ENCODE data around the gene STAM.
"Not testable (repeated sequence)": the region's sequence is repeated elsewhere in the genome, so short reads cannot be mapped to it uniquely, and the experiment has no call there.

The STAM gene

GRCh38 chr10:17643755-17644484 is at the start of gene STAM:
Gene STAM, plus strand, starts transcription at chr10:17644151. Its CDS starts 189 bp downstream, at chr10:17644340.
- peak; percentile 92 for DNase-seq

DNA sequence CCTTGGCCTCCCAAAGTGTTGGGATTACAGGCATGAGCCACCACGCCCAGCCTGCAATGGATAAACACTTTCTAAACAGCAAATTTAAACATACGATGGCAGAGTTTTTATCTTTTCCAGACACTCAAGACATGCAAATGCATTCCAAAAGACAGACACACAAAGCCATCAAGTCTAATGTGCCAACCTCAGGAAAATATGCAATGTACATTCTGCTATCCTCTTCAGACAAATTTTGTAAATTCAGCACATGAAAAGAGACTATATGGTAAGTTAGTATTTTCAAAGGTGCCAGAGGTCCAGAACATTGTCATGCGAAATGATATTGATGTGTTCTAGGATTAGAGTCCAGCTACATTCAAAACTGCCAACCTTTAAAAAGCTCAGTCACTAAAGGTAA is 46.6 kb upstream of the STAM start:
- no peak for DNase-seq

DNA sequence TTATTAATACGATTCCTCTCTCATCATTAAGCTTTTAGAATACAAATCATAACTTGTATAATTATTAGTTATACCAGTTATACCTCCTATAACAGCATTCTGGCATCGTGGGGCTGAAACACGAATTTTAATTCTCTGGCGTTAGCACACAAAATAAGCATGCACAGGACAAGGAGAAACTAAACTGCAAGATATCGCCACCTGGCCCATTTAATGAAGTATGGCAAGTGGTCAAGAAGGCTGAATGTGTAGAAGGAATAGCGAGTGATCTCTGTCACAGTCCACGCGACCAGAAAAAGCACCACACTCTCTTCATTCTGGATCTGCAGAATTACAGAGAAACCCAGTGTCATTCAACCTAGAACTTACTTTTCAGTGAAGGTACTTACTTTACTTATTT is 44.9 kb upstream of the STAM start:
- DNase-seq = no peak

DNA sequence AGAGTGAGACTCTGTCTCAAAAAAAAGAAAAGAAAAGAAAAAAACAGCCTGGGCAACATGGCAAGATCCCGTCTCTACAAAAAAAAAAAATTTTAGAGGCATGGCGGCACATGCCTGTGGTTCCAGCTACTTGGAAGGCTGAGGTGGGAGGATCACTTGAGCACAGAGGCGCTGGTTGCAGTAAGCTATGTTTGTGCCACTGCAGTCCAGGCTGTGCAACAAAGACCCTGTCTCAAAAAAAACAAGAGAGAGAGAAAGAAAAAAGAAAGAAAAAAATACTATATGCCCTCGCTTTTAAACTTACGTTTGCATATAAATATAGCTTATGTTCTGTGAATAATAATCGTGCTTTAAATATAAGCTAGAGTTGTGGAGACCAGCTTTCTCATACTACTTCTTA is 38.0 kb upstream of the STAM start:
- no peak for DNase-seq

- DNase-seq = no peak
These were observed 37.4 kb upstream of the STAM start for GRCh38 chr10:17606547-17607040.

GRCh38 chr10:17607060-17607459 is 36.9 kb upstream of the STAM start:
- no peak for DNase-seq

GRCh38 chr10:17607603-17608332 is 36.2 kb upstream of the STAM start:
- no peak for DNase-seq

- no peak for DNase-seq
These were observed 34.4 kb upstream of the STAM start for GRCh38 chr10:17609523-17610079.

DNA sequence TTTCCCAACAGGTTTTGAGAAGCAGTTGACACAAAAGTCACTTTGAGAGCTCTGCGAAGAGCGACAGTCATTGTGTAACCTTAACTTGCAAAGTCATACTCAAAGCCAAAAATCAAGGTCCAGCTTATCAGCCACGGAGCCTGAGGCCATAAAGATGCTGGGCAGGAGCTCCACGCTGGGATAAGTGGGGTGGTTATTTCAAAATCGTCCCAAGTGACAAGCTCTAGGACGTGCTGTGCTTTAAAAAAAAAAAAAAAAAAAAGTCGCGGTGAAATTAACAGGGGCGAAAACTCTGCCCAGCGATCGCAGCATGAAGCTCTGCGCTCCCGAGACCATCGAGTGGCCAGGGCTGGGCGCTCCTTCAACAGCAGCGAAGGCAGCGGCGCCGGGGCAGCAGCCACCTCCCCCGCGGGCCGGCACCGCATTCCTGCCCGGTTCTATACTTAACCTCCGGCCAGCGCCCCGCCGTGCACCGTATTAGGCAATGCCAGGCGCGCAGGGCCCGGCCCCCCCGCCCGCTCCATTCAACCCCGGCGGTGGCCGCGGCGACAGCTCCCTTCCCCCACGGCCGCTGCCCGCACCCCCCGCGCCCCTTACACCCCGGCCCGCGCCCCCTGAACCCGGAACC is 27.4 kb upstream of the STAM start:
- peak; percentile 13 for DNase-seq

DNA sequence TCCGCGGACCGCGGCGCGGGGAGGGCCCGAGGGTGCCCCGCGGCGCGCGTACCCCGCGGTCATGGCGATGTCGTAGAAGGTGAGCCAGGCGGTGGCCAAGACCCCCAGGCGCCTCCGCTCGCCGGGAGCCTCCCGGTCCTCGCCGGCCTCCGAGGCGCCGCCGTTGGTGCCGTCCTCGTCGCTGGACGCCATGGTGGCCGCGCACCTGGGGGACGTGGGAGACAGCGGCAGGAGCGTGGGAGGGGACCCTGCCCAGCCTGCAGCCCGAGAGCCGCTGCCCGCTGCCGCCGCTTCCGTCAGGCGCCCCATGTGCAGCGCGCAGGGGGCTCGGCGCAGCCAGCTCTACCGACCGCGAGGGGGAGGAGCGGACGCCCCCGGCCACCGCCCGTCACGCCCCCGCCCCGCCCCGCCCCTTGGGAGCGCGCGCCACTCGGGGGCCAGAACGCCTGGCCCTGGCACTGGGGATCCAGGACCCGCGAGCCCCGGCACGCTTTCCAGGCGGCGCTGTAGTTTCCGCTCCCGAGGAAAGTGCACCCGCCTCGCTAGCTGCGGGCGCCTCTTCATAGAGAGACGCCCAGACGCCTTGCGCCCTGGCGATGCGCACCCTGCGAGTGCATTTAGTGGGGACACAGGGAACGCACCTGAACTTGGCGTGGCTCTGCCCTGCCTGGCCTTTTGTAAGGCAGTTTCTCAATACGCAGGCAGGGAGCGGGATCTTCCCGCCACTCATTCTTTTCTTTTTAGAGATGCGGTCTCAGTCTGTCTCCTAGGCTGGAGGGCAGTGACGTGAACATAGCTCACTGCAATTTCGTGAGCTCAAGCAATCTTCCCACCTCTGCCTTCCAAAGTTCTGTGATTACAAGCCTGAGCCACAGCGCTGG is 26.7 kb upstream of the STAM start, which contains the start of gene HACD1:
Gene HACD1, minus strand, starts transcription at position 344 of the 881 bp plus-strand sequence. Its CDS starts 35 bp downstream, at position 309.
- peak; percentile 35 for DNase-seq

GRCh38 chr10:17622061-17622460 is 21.9 kb upstream of the STAM start:
- DNase-seq = no peak

GRCh38 chr10:17624996-17625395 is 19.0 kb upstream of the STAM start:
- no peak for DNase-seq

DNA sequence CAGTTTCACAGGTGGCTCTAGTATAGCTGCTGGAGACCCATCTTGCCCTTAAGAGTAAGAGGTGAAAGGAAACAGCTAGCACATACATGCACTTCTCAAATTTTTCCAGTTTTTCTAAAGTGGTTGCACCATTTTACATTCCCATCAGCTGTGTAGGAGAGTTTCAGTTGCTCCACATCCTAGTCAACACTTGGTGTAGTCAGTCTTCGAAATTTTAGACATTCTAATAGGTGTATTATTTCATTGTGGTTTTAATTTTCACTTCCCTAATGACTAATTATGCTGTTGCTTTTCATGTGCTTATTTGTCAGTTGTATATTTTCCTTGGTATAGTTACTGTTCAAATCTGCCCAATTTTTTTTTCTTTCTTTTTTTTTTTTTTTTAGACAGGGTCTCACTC is 17.3 kb upstream of the STAM start:
- DNase-seq = no peak

DNA sequence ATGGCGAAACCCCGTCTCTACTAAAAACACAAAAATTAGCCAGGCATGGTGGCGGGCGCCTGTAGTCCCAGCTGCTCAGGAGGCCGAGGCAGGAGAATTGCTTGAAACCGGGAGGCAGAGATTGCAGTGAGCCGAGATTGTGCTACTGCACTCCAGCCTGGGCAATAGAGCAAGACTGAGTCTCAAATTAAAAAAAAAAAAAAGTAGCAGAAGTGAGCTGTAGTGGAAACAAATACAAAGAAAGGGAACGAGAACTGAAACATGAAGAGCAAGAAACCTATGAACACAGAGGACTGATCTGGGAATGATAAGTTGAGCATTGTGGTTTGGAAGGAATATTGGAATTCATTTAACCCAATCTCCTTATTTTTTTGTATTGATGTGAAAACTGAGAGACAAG is 11.4 kb upstream of the STAM start:
- not testable (repeated sequence) for DNase-seq

- no peak for DNase-seq
These were observed 10.6 kb upstream of the STAM start for GRCh38 chr10:17633353-17633752.

DNA sequence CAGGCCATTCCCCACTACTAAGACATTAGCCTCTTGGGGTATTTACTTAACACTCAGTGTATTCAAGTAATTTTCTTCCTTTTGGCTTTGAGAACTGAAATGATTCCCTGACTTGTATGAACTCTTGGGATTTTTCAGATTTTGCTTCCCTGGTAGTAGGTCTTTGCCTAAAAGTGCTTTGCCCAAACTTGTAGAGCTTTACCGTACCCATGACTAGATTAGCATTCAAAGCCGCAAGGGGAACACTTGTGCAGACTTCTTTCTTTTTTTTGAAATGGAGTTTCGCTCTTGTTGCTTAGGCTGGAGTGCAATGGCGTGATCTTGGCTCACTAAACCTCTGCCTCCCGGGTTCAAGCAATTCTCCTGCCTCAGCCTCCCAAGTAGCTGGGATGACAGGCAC is 6.1 kb upstream of the STAM start:
- no peak for DNase-seq

DNA sequence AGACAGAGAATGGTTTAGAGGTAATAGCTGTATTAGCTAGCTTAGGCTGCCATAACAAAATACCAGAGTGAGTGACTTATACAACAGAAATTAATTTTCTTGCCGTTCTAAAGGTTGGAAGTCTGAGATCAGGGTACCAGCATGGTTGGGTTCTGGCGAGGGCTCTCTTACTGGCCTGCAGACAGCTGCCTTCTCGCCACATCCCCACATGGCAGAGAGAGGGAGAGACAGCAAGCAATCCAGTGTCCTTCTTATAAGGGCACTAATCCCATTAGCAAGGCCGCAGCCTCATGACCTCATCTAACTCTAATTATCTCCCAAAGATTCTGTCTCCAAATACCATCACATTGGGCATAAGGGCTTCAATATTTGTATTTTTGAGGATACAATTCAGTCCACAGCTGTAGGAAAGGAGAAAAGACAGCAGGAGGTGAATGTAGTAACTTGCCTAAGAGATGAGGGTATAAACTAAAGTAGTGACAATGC is 3.6 kb upstream of the STAM start:
- no peak for DNase-seq

DNA sequence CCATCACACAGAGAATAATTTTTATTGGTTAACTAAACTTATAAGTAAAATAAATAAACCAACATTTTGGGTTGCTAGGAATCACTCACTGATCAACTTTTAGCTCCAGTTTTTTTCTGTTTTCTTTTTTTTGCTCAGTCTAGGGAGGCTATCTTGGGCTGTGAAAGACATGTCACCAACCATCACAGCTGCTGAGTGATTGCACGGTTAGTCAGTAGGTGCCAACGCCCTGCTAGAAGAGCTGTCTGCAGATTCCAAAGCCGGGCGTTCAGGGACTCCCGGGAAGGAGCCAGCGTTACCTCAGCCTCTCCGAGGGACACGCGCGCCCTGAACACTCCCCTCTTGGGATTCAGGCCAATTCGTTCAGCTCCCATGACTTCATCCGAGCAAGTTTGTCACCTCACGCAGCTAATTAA is 604 bp upstream of the STAM start:
- DNase-seq = peak; percentile 20

- no peak for DNase-seq
These were observed 563 bp downstream of the STAM start for GRCh38 chr10:17644485-17644943.

DNA sequence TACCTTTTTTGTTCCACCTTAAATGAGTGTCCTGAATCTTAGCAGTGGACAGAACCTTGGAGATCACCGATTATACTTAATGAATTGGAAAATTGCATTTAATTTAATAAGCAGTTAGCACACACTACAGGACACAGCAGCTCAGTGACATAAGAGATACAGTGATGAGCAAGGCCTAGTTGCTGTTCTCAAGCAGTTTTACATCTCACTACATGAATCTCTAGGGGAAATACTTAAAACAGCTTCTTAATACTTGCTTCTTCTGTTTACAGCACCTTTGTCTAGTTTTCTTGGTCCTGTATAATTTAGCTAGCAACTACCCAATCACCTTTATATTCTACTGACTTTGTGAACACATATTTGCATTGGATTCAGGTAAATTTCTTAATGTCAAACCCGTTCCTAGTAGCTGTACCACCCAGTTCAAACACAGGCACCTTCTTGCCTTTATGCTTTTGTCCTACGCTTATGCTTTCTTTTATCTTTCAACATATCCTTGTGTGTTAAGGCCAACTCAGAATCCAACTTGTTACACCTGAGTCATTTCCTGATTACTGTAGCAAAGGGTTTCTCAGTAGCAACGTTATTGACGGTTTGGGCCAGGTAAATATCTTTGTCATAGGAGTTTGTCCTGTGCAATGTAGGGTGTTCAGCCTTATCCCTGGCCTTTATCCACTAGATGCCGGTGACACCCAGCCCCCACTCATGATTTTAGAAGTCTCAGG is 1.8 kb downstream of the STAM start:
- DNase-seq = no peak

DNA sequence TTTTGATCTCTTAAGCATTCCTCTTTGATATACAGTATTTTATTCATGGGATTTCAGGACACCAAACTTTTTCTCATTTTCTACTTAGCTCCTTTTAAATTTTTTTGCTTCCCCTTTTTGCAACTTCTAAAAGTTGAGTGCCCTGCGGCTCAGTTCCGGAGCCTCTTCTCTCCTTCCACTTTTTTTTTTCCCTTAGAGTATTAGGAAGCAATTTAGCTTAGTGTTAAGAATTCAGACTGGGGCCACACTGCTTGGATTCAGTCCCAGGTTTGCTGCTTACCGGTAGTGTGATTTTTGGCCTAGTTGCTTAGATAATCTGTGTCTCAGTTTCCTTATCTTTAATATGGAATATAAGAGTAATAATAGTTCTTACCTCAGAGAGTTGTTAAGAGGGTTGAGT is 3.4 kb downstream of the STAM start:
- no peak for DNase-seq

Data from activated CD4-positive, alpha-beta T cell treated with anti-CD3 and anti-CD28 coated beads, Interleukin-2, amount 50 U/mL, for 1 hour (primary cell).